Endothelial cell of umbilical vein (primary cell): ENCODE measurements around the gene STK38. TPM values are rescaled to one million over a fixed set of nuclear protein-coding genes. Genes with fewer than 3 reads are reported as not detected.

Experiments
- BruUV-seq: library from RNA; stranded (reverse); fragments of 400-500 nt; replicated peaks from 2 replicates; lab custom pipeline; 2021; lab: Mats Ljungman, UMichigan
- CTCF ChIA-PET: fragments of 300-600, 350-600 bp; sonication (Branson Sonifier 250); formaldehyde crosslinking; loops from one replicate; lab custom pipeline; 2021; ENCODE audit warnings: antibody characterized with exemption, inconsistent platforms; lab: Charles Lee
- POLR2A ChIA-PET: fragments of 300-600, 350-600 bp; sonication (Branson Sonifier 250); formaldehyde crosslinking; loops from one replicate; lab custom pipeline; 2021; ENCODE audit warnings: antibody characterized with exemption, inconsistent platforms; lab: Charles Lee
- DNase-seq: peaks from one replicate; pipeline ENCODE4 v3.0.0-alpha.2; 2011; ENCODE audit warnings: low read depth, low spot score
- FAIRE-seq: peaks from 2 replicates; lab custom pipeline; 2011; peaks lifted over from hg19 to GRCh38; lab: Jason Lieb, UNC
- H2AFZ ChIP-seq: 2 replicates; pipeline ENCODE4 v1.6.0; 2012; ENCODE audit warnings: low read depth, low read length, control low read depth, inconsistent platforms
- H3K27ac ChIP-seq: 2 replicates; pipeline ENCODE4 v1.5.1; 2011; ENCODE audit warnings: low read depth, mild to moderate bottlenecking, control low read depth, low read length, moderate library complexity; ENCODE audit not compliant: insufficient read depth
- H3K27me3 ChIP-seq, 2 experiments: 2 replicates each; pipeline versions ENCODE4 v1.6.0 to v1.6.1; 2011; ENCODE audit warnings: low read length in 2 of 2, mixed read lengths in 1 of 2; ENCODE audit not compliant: control insufficient read depth in 2 of 2, insufficient read depth in 2 of 2
- H3K36me3 ChIP-seq, 2 experiments: 2 replicates in 1 of 2; 3 replicates in 1 of 2; pipeline ENCODE4 v1.5.1; 2011; ENCODE audit warnings: low read length in 2 of 2, mild to moderate bottlenecking in 1 of 2, moderate library complexity in 1 of 2; ENCODE audit not compliant: control insufficient read depth in 2 of 2, insufficient read depth in 2 of 2; ENCODE audit errors: extremely low read depth in 1 of 2
- H3K4me1 ChIP-seq: 3 replicates; pipeline ENCODE4 v1.5.1; 2011; ENCODE audit warnings: mild to moderate bottlenecking, low read length; ENCODE audit not compliant: control insufficient read depth, insufficient read depth; ENCODE audit errors: extremely low read depth
- H3K4me2 ChIP-seq: 2 replicates; pipeline ENCODE4 v1.6.1; 2011; ENCODE audit warnings: low read length, control low read depth, mixed read lengths; ENCODE audit not compliant: insufficient read depth
- H3K4me3 ChIP-seq, 3 experiments: fragments of 200-600 bp in 1 of 3; sonication (generic), shearing (Covaris generic) in 1 of 3; replicated peaks in 1 of 3; 2 replicates each; pipeline ENCODE4 v1.5.1; 2011 to 2016; ENCODE audit warnings: control low read depth in 3 of 3, low read length in 3 of 3, mild to moderate bottlenecking in 2 of 3, inconsistent platforms in 1 of 3, low read depth in 1 of 3, moderate library complexity in 1 of 3; ENCODE audit not compliant: insufficient read depth in 1 of 3
- H3K79me2 ChIP-seq: 2 replicates; pipeline ENCODE4 v1.6.0; 2012; ENCODE audit warnings: low read length, inconsistent platforms; ENCODE audit not compliant: control insufficient read depth, insufficient read depth
- H3K9ac ChIP-seq: replicated peaks from 2 replicates; pipeline ENCODE3; 2011; ENCODE audit warnings: low read length, control low read depth; ENCODE audit not compliant: insufficient read depth; ENCODE audit errors: extremely low read depth
- H3K9me1 ChIP-seq: replicated peaks from 3 replicates; pipeline ENCODE4 v1.6.0; 2011; ENCODE audit warnings: mild to moderate bottlenecking, low read length; ENCODE audit not compliant: control insufficient read depth, insufficient read depth; ENCODE audit errors: extremely low read depth
- H3K9me3 ChIP-seq: replicated peaks from 2 replicates; pipeline ENCODE4 v1.5.1; 2012; ENCODE audit warnings: low read length, inconsistent platforms; ENCODE audit not compliant: control insufficient read depth, insufficient read depth
- H4K20me1 ChIP-seq: replicated peaks from 2 replicates; pipeline ENCODE3; 2011; ENCODE audit warnings: mild to moderate bottlenecking, low read length; ENCODE audit not compliant: control insufficient read depth, insufficient read depth; ENCODE audit errors: extremely low read depth
- CTCF ChIP-seq, 2 donors: IDR thresholded peaks; 1 replicate in 1 of 2; 2 replicates in 1 of 2; pipeline ENCODE4 v1.5.1; 2011; ENCODE audit warnings: low read length in 2 of 2, mild to moderate bottlenecking in 2 of 2, moderate library complexity in 2 of 2, control low read depth in 1 of 2, inconsistent platforms in 1 of 2, low read depth in 1 of 2; ENCODE audit not compliant: insufficient read depth in 1 of 2; ENCODE audit errors: extremely low read depth in 1 of 2
- EZH2 ChIP-seq: IDR thresholded peaks from 2 replicates; pipeline ENCODE4 v1.6.1; 2012; ENCODE audit warnings: borderline replicate concordance, low read depth, mild to moderate bottlenecking, moderate library complexity, low read length, inconsistent platforms; ENCODE audit not compliant: severe bottlenecking
- FOS ChIP-seq: IDR thresholded peaks from 2 replicates; pipeline ENCODE4 v1.6.1; 2011; ENCODE audit warnings: mild to moderate bottlenecking, low read length, moderate library complexity, borderline replicate concordance; ENCODE audit not compliant: insufficient read depth
- GATA2 ChIP-seq: IDR thresholded peaks from 2 replicates; pipeline ENCODE4 v1.7.0; 2011; ENCODE audit warnings: low read depth, mild to moderate bottlenecking, moderate library complexity, mixed read lengths, low read length; ENCODE audit not compliant: insufficient read length, insufficient read depth
- JUN ChIP-seq: IDR thresholded peaks from 2 replicates; pipeline ENCODE4 v1.6.1; 2011; ENCODE audit warnings: borderline replicate concordance, low read depth; ENCODE audit not compliant: insufficient read length, insufficient read depth
- MAX ChIP-seq: IDR thresholded peaks from 2 replicates; pipeline ENCODE4 v1.6.1; 2011; ENCODE audit not compliant: insufficient read depth, insufficient read length
- MYC ChIP-seq: IDR thresholded peaks from one replicate; pipeline ENCODE4 v1.6.1; 2011; ENCODE audit warnings: mild to moderate bottlenecking, low read depth, low read length
- POLR2A ChIP-seq: IDR thresholded peaks from 2 replicates; pipeline ENCODE4 v1.6.1; 2012; ENCODE audit warnings: low read depth, mild to moderate bottlenecking, control low read depth, low read length
- POLR2AphosphoS5 ChIP-seq: IDR thresholded peaks from 2 replicates; pipeline ENCODE4 v1.6.1; 2012; ENCODE audit warnings: low read depth, mild to moderate bottlenecking, control low read depth, low read length, moderate library complexity; ENCODE audit not compliant: insufficient read depth
- dilution Hi-C: fragments of 300-500 bp; cut with MboI; formaldehyde crosslinking; loops from one replicate; pipeline ENCODE4 v1.15.0; 2019; ENCODE audit warnings: low sequenced_read_pairs; ENCODE audit not compliant: extremely low pct_ligation_motif_present
- intact Hi-C: fragments of 100-400 bp; cut with micrococcal nuclease; formaldehyde crosslinking; loops from one replicate; pipeline ENCODE4 v1.10.0; 2022
- polyA plus RNA-seq, 4 experiments: library from polyadenylated mRNA; depleted of rRNA in 3 of 4; stranded (reverse) in 3 of 4; unstranded in 1 of 4; fragments of >200 nt; gene quantifications; 2 replicates each; pipeline versions ENCODE4 v1.2.1 to v1.2.3, GENCODE V29; 2011 to 2012; ENCODE audit warnings: missing spikeins in 1 of 4
- total RNA-seq: library from RNA; stranded (reverse); gene quantifications from 2 replicates; pipeline ENCODE4 v1.2.3, GENCODE V29; 2021

The STK38 gene
- total and polyA plus RNA-seq, 2 donors (not counting 3 experiments of a cell fraction or from before 2014, with no cell fraction given), result 10.1 to 30.3 TPM

- H2AFZ ChIP-seq, result no peak overlapping the region
- TF ChIP-seq MYC (no peak), CTCF (IDR thresholded peaks at IDR 0.05; ENCODE audit: extremely low read depth in 1 of 2, insufficient read depth in 1 of 2, low read depth in 1 of 2, low read length in 2 of 2) (no peak), POLR2AphosphoS5 (no peak), JUN (no peak), EZH2 (no peak), FOS (no peak), POLR2A (no peak), MAX (no peak), GATA2 (no peak)
- dilution Hi-C loops (no loop called here), intact Hi-C loops (no loop called here)
- no peaks in the 10 kb centered on the region for H3K9me3 ChIP-seq
- H4K20me1 ChIP-seq, result no peaks in the 10 kb centered on the region
- POLR2A ChIA-PET, result no interaction called here
- no peak overlapping the region for H3K9ac ChIP-seq
- H3K79me2 ChIP-seq, result no peaks in the 10 kb centered on the region
- CTCF ChIA-PET, result interaction anchor here (0.6 to 0.9 kb wide), 2 partner anchors 14 to 56 kb away, joined by 3 read pairs; no protein-coding TSS in a partner anchor
- BruUV-seq, result no TSS peak
- no peak overlapping the region for H3K4me3 ChIP-seq
- H3K4me2 ChIP-seq, result no peak overlapping the region
- FAIRE-seq (no peak), DNase-seq (no peak)
- no peaks in the 10 kb centered on the region for H3K4me1 ChIP-seq
- no peaks in the 10 kb centered on the region for H3K9me1 ChIP-seq
- no peaks in the 10 kb centered on the region for H3K27me3 ChIP-seq
- H3K36me3 ChIP-seq, result peaks cover 3 to 9% of the 10 kb centered on the region in 2 experiments
- H3K27ac ChIP-seq, result no peak overlapping the region
Measured at GRCh38 chr6:36479256-36479655, 68.0 kb downstream of the STK38 start.
